H9 (cell line): ENCODE data around the gene GSX2. TPM values are rescaled to one million over a fixed set of nuclear protein-coding genes. Genes with fewer than 3 reads are reported as not detected.

ENCODE experiments used
- DNase-seq: peaks from one replicate; pipeline ENCODE4 v3.0.0-alpha.2; 2017
- H2AFZ ChIP-seq: one replicate; pipeline ENCODE4 v1.6.1; 2013; ENCODE audit warnings: mild to moderate bottlenecking, low read length, control low read depth, moderate library complexity
- H2AK5ac ChIP-seq: 2 replicates; pipeline ENCODE4 v1.6.1; 2013; ENCODE audit warnings: low read length, control low read depth, mixed read lengths; ENCODE audit not compliant: insufficient read length
- H2BK120ac ChIP-seq: one replicate; pipeline ENCODE4 v1.6.1; 2013; ENCODE audit warnings: low read depth, mild to moderate bottlenecking, low read length, control low read depth, inconsistent platforms; ENCODE audit not compliant: poor library complexity, severe bottlenecking
- H2BK12ac ChIP-seq: 2 replicates; pipeline ENCODE4 v1.6.1; 2013; ENCODE audit warnings: low read length, control low read depth, mixed read lengths, low read depth; ENCODE audit not compliant: insufficient read length
- H2BK15ac ChIP-seq: 2 replicates; pipeline ENCODE4 v1.6.1; 2013; ENCODE audit warnings: low read depth, low read length, control low read depth
- H2BK20ac ChIP-seq: one replicate; pipeline ENCODE4 v1.6.1; 2013; ENCODE audit warnings: low read depth, mild to moderate bottlenecking, low read length, control low read depth, inconsistent platforms; ENCODE audit not compliant: poor library complexity, severe bottlenecking
- H2BK5ac ChIP-seq: 2 replicates; pipeline ENCODE4 v1.6.1; 2013; ENCODE audit warnings: low read length, control low read depth, mixed read lengths; ENCODE audit not compliant: insufficient read length
- H3K14ac ChIP-seq: 2 replicates; pipeline ENCODE4 v1.6.1; 2013; ENCODE audit warnings: low read length, control low read depth; ENCODE audit not compliant: insufficient read depth
- H3K18ac ChIP-seq: 2 replicates; pipeline ENCODE4 v1.6.1; 2013; ENCODE audit warnings: low read depth, mild to moderate bottlenecking, mixed read lengths, low read length, control low read depth; ENCODE audit not compliant: insufficient read length
- H3K23ac ChIP-seq: 2 replicates; pipeline ENCODE4 v1.6.1; 2013; ENCODE audit warnings: low read length, control low read depth, mixed read lengths, low read depth; ENCODE audit not compliant: insufficient read length
- H3K23me2 ChIP-seq: 2 replicates; pipeline ENCODE4 v1.6.1; 2013; ENCODE audit warnings: low read depth, mild to moderate bottlenecking, mixed read lengths, low read length, control low read depth; ENCODE audit not compliant: insufficient read length, poor library complexity, severe bottlenecking
- H3K27ac ChIP-seq: 2 replicates; pipeline ENCODE4 v1.5.1; 2013; ENCODE audit warnings: low read length, control low read depth, mixed read lengths, low read depth; ENCODE audit not compliant: insufficient read length
- H3K27me3 ChIP-seq: 2 replicates; pipeline ENCODE4 v1.6.1; 2013; ENCODE audit warnings: low read length, control low read depth, inconsistent platforms; ENCODE audit not compliant: insufficient read depth
- H3K4ac ChIP-seq: 2 replicates; pipeline ENCODE4 v1.6.1; 2013; ENCODE audit warnings: low read depth, mild to moderate bottlenecking, control low read depth, inconsistent platforms, low read length, moderate library complexity
- H3K4me1 ChIP-seq: 2 replicates; pipeline ENCODE4 v1.6.1; 2013; ENCODE audit warnings: low read length, control low read depth, inconsistent platforms; ENCODE audit not compliant: insufficient read depth
- H3K4me2 ChIP-seq: 2 replicates; pipeline ENCODE4 v1.6.1; 2013; ENCODE audit warnings: low read length, control low read depth, mixed read lengths; ENCODE audit not compliant: insufficient read length, insufficient read depth
- H3K56ac ChIP-seq: 2 replicates; pipeline ENCODE4 v1.6.1; 2013; ENCODE audit warnings: low read depth, mild to moderate bottlenecking, mixed read lengths, low read length, control low read depth; ENCODE audit not compliant: insufficient read length
- H3K79me1 ChIP-seq: 2 replicates; pipeline ENCODE4 v1.6.1; 2013; ENCODE audit warnings: low read depth, mild to moderate bottlenecking, moderate library complexity, low read length, control low read depth, inconsistent platforms; ENCODE audit not compliant: insufficient read depth, poor library complexity, severe bottlenecking
- H3K79me2 ChIP-seq: 2 replicates; pipeline ENCODE4 v1.6.1; 2013; ENCODE audit warnings: low read length, control low read depth, inconsistent platforms; ENCODE audit not compliant: insufficient read depth
- H3K9ac ChIP-seq: 2 replicates; pipeline ENCODE4 v1.6.1; 2013; ENCODE audit warnings: low read length, control low read depth, mixed read lengths; ENCODE audit not compliant: insufficient read length; ENCODE audit errors: extremely low read depth
- H3K9me3 ChIP-seq: one replicate; pipeline ENCODE4 v1.6.1; 2013; ENCODE audit warnings: low read depth, low read length, inconsistent platforms; ENCODE audit not compliant: control insufficient read depth
- H3T11ph ChIP-seq: one replicate; pipeline ENCODE4 v1.6.1; 2013; ENCODE audit warnings: mild to moderate bottlenecking, low read length, control low read depth, inconsistent platforms
- H4K20me1 ChIP-seq: one replicate; pipeline ENCODE4 v1.6.1; 2013; ENCODE audit not compliant: control insufficient read depth, insufficient read length, insufficient read depth
- H4K5ac ChIP-seq: 2 replicates; pipeline ENCODE4 v1.6.1; 2013; ENCODE audit warnings: low read depth, mild to moderate bottlenecking, mixed read lengths, low read length, control low read depth; ENCODE audit not compliant: insufficient read length
- H4K8ac ChIP-seq: replicated peaks from 2 replicates; pipeline ENCODE4 v1.6.1; 2013; ENCODE audit warnings: low read length, control low read depth, mixed read lengths, low read depth; ENCODE audit not compliant: insufficient read length
- H4K91ac ChIP-seq: 2 replicates; pipeline ENCODE4 v1.6.1; 2013; ENCODE audit warnings: low read depth, mild to moderate bottlenecking, moderate library complexity, mixed read lengths, low read length, control low read depth; ENCODE audit not compliant: insufficient read length
- H3K27ac Mint-ChIP-seq, 3 experiments: 2 replicates in 2 of 3; 3 replicates in 1 of 3; pipeline ENCODE4 v1.8.0; 2020 to 2021; ENCODE audit warnings: mixed read lengths in 3 of 3, mild to moderate bottlenecking in 1 of 3, moderate library complexity in 1 of 3
- H3K27me3 Mint-ChIP-seq: 2 replicates; pipeline ENCODE4 v1.8.0; 2021; ENCODE audit warnings: low read depth, mild to moderate bottlenecking, moderate library complexity, mixed read lengths
- H3K36me3 Mint-ChIP-seq, 3 experiments: 2 replicates in 2 of 3; 3 replicates in 1 of 3; pipeline ENCODE4 v1.8.0; 2020 to 2021; ENCODE audit warnings: low read depth in 3 of 3, mixed read lengths in 3 of 3; ENCODE audit not compliant: insufficient read depth in 1 of 3
- H3K4me1 Mint-ChIP-seq, 2 experiments: 2 replicates each; pipeline ENCODE4 v1.8.0; 2020; ENCODE audit warnings: mixed read lengths in 2 of 2
- H3K4me3 Mint-ChIP-seq, 2 experiments: 2 replicates in 1 of 2; 3 replicates in 1 of 2; pipeline ENCODE4 v1.8.0; 2020 to 2021; ENCODE audit warnings: mild to moderate bottlenecking in 2 of 2, mixed read lengths in 2 of 2, moderate library complexity in 1 of 2
- H3K9me3 Mint-ChIP-seq, 2 experiments: 2 replicates in 1 of 2; 3 replicates in 1 of 2; pipeline ENCODE4 v1.8.0; 2020; ENCODE audit warnings: mild to moderate bottlenecking in 2 of 2, mixed read lengths in 2 of 2, moderate library complexity in 1 of 2
- WGBS: extraction: QIAGEN DNeasy Blood & Tissue Kit; methylation state at CpG from one replicate; pipeline ENCODE4 v1.1.7; 2013; ENCODE audit warnings: missing lambda C conversion rate, low lambda C conversion rate, mixed read lengths; ENCODE audit not compliant: insufficient read length; ENCODE audit errors: extremely low coverage; 5-methylcytosine and 5-hydroxymethylcytosine counted together
- total RNA-seq: library from RNA; stranded (reverse); gene quantifications from 2 replicates; pipeline ENCODE4 v1.2.1, GENCODE V29; 2021
- TF ChIP-seq, protein P1 (sequence below): fragments of 200-600 bp; sonication (generic); conservative IDR thresholded peaks from 3 replicates; pipeline ENCODE4 v1.8.0; 2021; ENCODE audit warnings: antibody characterized with exemption, mild to moderate bottlenecking

GSX2 gene
- total RNA-seq, 1 experiment from 2014 or later, result not detected

DNA sequence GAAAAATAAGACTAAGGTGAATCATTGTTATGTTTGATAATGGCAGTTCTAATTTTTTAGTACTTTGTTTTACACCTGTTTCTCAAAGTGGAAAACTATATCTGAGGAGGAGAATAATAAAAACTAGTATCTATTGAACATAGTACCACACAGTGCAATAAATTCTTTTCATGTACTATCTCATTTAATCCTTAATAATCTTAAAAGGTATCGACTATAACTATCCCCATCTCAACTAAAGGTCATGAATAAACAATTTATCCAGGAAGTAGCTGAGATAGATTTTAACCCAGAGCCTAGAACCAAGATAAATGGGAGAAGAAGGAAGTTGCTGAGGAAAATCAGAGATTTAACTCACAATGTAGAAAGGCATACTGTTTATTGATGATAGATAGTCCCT is 38.1 kb upstream of the GSX2 start:
- Histone ChIP-seq H3K27me3 (no peaks in the 10 kb centered on the region), H3K23ac (no peak overlapping the region), H3K56ac (no peak overlapping the region), H4K8ac (no peak overlapping the region), H4K5ac (no peak overlapping the region), H4K91ac (no peak overlapping the region), H2BK5ac (no peak overlapping the region), H3K4me2 (no peak overlapping the region), H2AK5ac (no peak overlapping the region), H3K9ac (no peak overlapping the region), H3K18ac (no peak overlapping the region), H2BK120ac (no peak overlapping the region), H3K9me3 (no peaks in the 10 kb centered on the region), H3K4me1 (no peaks in the 10 kb centered on the region; the same call in 1 of the 2 replicates), H3K79me2 (no peaks in the 10 kb centered on the region), H3K14ac (no peak overlapping the region), H2AFZ (no peak overlapping the region), H3T11ph (no peak overlapping the region), H3K4ac (no peak overlapping the region), H2BK20ac (no peak overlapping the region), H3K79me1 (peaks cover 7% of the 10 kb centered on the region), H2BK12ac (no peak overlapping the region), H2BK15ac (no peak overlapping the region), H3K27ac (no peak overlapping the region), H3K23me2 (peaks cover 7% of the 10 kb centered on the region), H4K20me1 (no peaks in the 10 kb centered on the region)
- Mint-ChIP-seq H3K27me3 (peaks cover 3% of the 10 kb centered on the region), H3K36me3 (no peaks in the 10 kb centered on the region), H3K4me1 (peaks cover 31 to 42% of the 10 kb centered on the region in 2 experiments), H3K4me3 (0 out of 5 replicates have a peak overlapping the region, but pooled peaks of 1 of the 2 experiments have one; percentile 39), H3K27ac (no peak overlapping the region), H3K9me3 (no peaks in the 10 kb centered on the region)
- TF ChIP-seq, protein P1, sequence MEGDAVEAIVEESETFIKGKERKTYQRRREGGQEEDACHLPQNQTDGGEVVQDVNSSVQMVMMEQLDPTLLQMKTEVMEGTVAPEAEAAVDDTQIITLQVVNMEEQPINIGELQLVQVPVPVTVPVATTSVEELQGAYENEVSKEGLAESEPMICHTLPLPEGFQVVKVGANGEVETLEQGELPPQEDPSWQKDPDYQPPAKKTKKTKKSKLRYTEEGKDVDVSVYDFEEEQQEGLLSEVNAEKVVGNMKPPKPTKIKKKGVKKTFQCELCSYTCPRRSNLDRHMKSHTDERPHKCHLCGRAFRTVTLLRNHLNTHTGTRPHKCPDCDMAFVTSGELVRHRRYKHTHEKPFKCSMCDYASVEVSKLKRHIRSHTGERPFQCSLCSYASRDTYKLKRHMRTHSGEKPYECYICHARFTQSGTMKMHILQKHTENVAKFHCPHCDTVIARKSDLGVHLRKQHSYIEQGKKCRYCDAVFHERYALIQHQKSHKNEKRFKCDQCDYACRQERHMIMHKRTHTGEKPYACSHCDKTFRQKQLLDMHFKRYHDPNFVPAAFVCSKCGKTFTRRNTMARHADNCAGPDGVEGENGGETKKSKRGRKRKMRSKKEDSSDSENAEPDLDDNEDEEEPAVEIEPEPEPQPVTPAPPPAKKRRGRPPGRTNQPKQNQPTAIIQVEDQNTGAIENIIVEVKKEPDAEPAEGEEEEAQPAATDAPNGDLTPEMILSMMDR, result no peak
- DNase-seq, result no peak
- WGBS, result no CpG with 5 or more reads among the region's 1 CpG
